Lower leg skin (tissue), 4 donors: ENCODE measurements around the gene TRAF3. TPM values are rescaled to one million over a fixed set of nuclear protein-coding genes. Genes with fewer than 3 reads are reported as not detected.

Source experiments
- DNase-seq, 2 donors: peaks; one replicate each; pipeline ENCODE4 v3.0.0-alpha.2; 2019; ENCODE audit warnings: low spot score in 2 of 2
- H3K4me3 ChIP-seq: fragments of 200-600 bp; sonication (generic); 2 replicates; pipeline ENCODE4 v1.5.1; 2017; ENCODE audit warnings: mild to moderate bottlenecking, low read depth; ENCODE audit not compliant: poor library complexity, severe bottlenecking
- POLR2A ChIP-seq, 2 donors: fragments of 450-650 bp; IDR thresholded peaks; one replicate each; pipeline ENCODE4 v1.6.1; 2016 to 2017; ENCODE audit warnings: antibody characterized with exemption in 2 of 2, mild to moderate bottlenecking in 1 of 2, moderate library complexity in 1 of 2
- WGBS, 2 donors: methylation state at CpG; one replicate each; pipeline ENCODE4 v1.1.5; 2018; 5-methylcytosine and 5-hydroxymethylcytosine counted together
- intact Hi-C: fragments of 100-400 bp; cut with DNase I; formaldehyde crosslinking; loops from one replicate; pipeline ENCODE4 v1.15.0; 2023; ENCODE audit warnings: low total_unique reads
- total RNA-seq, 4 donors: library from RNA; depleted of rRNA; stranded (reverse); fragments of >200 nt; gene quantifications; one replicate each; pipeline ENCODE4 v1.1.0, GENCODE V29; 2016
- TF ChIP-seq, protein P1 (sequence below), 3 donors: fragments of 450-650 bp; IDR thresholded peaks; one replicate each; pipeline ENCODE4 v1.5.1; 2016; ENCODE audit warnings: antibody characterized with exemption in 3 of 3, mild to moderate bottlenecking in 3 of 3, moderate library complexity in 2 of 3

The TRAF3 gene
- total RNA-seq, 4 donors from 2014 or later: 3.0 to 14.4 (median 12.1) TPM

DNA sequence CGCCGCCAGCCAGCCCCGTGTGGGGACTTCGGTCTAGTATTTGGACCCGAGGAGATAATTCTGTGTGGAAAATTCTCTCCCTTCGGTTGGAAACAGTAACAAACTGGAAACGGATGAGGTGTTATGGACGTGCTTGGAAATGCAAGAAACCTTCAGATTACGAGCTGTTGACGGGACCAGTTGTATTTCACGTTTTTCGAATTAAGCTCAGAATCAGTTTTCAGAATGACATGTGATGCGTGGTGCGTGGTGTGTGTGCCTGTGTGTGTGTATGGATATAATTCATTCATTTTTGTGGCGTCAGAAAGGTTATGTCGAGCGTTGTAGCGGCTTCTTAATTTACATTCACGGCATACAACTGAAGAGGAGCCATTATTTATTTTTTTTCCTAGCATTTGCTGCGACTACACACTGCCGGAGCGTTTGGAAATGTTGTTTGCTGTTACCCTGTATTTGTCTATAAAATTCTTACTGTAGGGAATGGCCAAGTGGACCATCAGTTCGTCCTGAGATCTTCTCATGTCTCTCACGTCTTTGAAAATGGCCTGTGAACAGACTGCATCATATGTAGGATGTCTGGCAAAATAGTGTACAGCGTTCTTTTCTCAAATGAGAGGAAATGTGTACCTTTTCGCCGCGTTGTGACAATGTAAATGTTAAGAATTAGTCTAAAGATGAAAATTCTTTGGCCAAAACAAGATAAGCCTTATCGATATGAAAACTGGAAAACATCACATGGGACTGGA is 1.3 kb downstream of the TRAF3 start:
- TF ChIP-seq POLR2A (IDR thresholded peaks at IDR 0.05): no peak
- TF ChIP-seq, protein P1, sequence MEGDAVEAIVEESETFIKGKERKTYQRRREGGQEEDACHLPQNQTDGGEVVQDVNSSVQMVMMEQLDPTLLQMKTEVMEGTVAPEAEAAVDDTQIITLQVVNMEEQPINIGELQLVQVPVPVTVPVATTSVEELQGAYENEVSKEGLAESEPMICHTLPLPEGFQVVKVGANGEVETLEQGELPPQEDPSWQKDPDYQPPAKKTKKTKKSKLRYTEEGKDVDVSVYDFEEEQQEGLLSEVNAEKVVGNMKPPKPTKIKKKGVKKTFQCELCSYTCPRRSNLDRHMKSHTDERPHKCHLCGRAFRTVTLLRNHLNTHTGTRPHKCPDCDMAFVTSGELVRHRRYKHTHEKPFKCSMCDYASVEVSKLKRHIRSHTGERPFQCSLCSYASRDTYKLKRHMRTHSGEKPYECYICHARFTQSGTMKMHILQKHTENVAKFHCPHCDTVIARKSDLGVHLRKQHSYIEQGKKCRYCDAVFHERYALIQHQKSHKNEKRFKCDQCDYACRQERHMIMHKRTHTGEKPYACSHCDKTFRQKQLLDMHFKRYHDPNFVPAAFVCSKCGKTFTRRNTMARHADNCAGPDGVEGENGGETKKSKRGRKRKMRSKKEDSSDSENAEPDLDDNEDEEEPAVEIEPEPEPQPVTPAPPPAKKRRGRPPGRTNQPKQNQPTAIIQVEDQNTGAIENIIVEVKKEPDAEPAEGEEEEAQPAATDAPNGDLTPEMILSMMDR (IDR thresholded peaks at IDR 0.05): no peak
- peak overlapping the region; percentile 81 for H3K4me3 ChIP-seq
- 9% methylated on average over 28 to 29 of the region's 29 CpGs for WGBS, 2 donors
- intact Hi-C loops: no loop called here
- no peak for DNase-seq

DNA sequence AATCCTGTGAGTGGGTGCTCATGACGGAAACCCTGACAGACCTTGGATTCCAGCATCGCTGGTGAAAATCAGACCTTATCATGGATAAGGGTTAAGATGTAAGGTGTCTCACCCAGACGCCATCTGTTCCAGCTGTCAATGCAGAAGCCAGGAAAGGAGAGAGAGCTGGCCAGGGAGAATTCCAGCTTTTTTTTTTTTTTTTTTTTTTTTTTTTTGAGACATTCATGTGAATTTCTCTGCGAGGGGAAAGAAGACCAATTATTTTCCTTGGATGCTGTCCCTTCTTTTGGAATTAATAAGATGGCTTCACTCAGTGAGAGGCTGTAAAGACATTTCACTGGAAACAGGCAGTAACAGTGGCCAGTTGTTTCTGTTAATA is 1.8 kb downstream of the TRAF3 start:
- no peak for TF ChIP-seq POLR2A (IDR thresholded peaks at IDR 0.05)
- TF ChIP-seq, protein P1 (IDR thresholded peaks at IDR 0.05): no peak
- DNase-seq: no peak
- WGBS, 2 donors: 48 to 52% methylated on average over 4 of the region's 4 CpGs
- H3K4me3 ChIP-seq: no peak overlapping the region
- intact Hi-C loops: no loop called here

DNA sequence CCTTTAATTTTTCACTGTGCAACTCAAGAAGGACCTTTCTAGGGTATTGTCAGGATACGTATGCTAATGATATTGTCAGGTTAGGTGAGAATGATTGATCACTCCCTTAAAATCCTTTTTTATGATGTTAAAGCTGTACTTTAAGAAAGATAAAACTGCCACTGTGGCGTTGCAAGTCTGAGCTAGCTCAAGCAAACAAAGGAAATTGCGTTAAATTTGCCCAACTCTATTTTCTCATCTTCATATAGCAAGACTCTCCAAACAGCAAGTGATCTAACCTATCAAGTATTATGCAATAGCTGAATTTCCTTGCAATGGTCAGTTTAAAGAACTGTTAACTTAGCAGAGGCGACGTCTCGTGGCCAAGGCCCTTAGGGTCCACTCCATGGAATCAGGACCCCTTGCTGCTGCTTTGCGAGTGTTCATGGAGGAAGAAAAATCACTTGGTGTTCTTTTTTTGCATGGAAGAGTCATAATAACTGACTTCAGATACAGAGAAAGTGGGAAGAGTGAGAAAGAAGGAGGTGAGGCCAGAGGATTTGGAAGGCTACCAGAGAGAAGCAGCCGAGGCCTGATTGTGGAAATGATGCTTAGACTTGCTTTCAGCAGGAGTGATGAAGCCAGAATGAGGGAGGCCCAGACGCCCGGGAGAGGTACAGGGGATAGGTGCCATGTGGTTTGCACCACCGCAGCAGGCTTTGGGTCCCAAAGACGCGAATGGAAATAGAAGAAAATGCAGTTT is 2.5 kb downstream of the TRAF3 start:
- intact Hi-C loops: no loop called here
- TF ChIP-seq, protein P1 (IDR thresholded peaks at IDR 0.05): no peak
- TF ChIP-seq POLR2A (IDR thresholded peaks at IDR 0.05): no peak
- H3K4me3 ChIP-seq: no peak overlapping the region
- WGBS, 2 donors: 88 to 90% methylated on average over 13 of the region's 13 CpGs
- DNase-seq: no peak

DNA sequence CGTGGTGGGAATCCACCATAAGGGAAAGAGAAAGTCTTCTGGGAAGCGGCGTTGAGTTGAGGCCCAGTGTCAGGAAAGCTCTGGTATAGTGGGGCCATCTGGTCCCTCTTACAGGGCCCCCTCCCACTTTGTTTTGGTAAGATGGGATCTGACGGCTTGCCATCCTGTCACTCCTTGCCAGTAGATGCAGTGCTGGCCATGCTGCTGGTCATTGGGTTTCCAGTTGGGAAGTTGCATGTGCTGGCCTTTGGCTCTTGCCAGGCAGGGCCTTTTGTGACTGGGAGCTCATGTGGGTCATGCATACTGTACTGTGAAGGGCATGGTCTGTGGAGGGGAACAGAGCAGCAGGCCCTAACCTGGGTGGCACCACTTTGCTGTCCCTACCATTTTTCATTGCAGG is 3.8 kb downstream of the TRAF3 start:
- WGBS, 2 donors: 96 to 98% methylated on average over 4 of the region's 4 CpGs
- no peak overlapping the region for H3K4me3 ChIP-seq
- no peak for DNase-seq
- intact Hi-C loops: no loop called here
- no peak for TF ChIP-seq POLR2A (IDR thresholded peaks at IDR 0.05)
- TF ChIP-seq, protein P1 (IDR thresholded peaks at IDR 0.05): no peak

DNA sequence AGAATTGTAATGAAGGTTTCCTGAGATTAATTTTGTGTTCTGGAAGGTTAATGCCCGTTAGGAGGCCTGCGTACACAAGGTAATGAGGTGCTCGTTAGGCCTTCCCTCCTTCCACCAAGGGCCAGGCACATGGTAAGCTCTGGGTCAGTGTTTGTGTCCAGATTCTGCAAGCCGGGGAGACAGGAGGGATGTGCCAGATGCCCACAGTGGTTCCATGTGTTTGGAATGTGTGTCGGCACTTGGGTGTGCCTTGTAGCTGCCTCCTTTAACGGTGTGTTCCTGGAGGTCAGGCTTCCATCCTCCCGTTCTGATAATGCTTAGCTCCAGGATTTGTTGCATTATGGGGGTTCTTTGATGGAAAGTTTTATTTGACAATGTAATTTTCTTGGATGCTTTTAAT is 5.7 kb downstream of the TRAF3 start:
- 77 to 81% methylated on average over 7 of the region's 7 CpGs for WGBS, 2 donors
- intact Hi-C loops: no loop called here
- TF ChIP-seq POLR2A (IDR thresholded peaks at IDR 0.05): no peak
- TF ChIP-seq, protein P1 (IDR thresholded peaks at IDR 0.05): no peak
- no peak overlapping the region for H3K4me3 ChIP-seq
- no peak for DNase-seq
